RWPE2 (cell line): ENCODE results near the gene S1PR2.

Experiments
- ATAC-seq: fragments of 200-7000 bp; cut with Tn5 transposase; 3 replicates; pipeline ENCODE4 v1.9.1; 2021; ENCODE audit warnings: low read depth
- DNase-seq: peaks from one replicate; pipeline ENCODE4 v3.0.0-alpha.2; 2020; ENCODE audit warnings: low spot score
- H3K27ac ChIP-seq: fragments of 450-650 bp; 2 replicates; pipeline ENCODE4 v1.5.1; 2017; ENCODE audit warnings: mild to moderate bottlenecking; ENCODE audit not compliant: poor library complexity, severe bottlenecking
- H3K27me3 ChIP-seq: fragments of 250-450 bp; sonication (Bioruptor Pico); 2 replicates; pipeline ENCODE4 v1.5.1; 2021; ENCODE audit warnings: mild to moderate bottlenecking, moderate library complexity; ENCODE audit not compliant: insufficient read depth, poor library complexity, severe bottlenecking
- H3K36me3 ChIP-seq: fragments of 250-450 bp; sonication (Bioruptor Pico); 2 replicates; pipeline ENCODE4 v1.5.1; 2020; ENCODE audit warnings: low read depth, mild to moderate bottlenecking, moderate library complexity
- H3K4me1 ChIP-seq: fragments of 250-450 bp; sonication (Bioruptor Pico); 2 replicates; pipeline ENCODE4 v1.5.1; 2021; ENCODE audit warnings: mild to moderate bottlenecking, moderate library complexity; ENCODE audit not compliant: insufficient read depth, poor library complexity, severe bottlenecking
- H3K4me3 ChIP-seq: fragments of 250-450 bp; sonication (Bioruptor Pico); 2 replicates; pipeline ENCODE4 v1.5.1; 2021; ENCODE audit warnings: mild to moderate bottlenecking, moderate library complexity; ENCODE audit not compliant: severe bottlenecking
- H3K9me3 ChIP-seq: fragments of 250-450 bp; sonication (Bioruptor Pico); 2 replicates; pipeline ENCODE4 v1.5.1; 2021; ENCODE audit warnings: mild to moderate bottlenecking, moderate library complexity; ENCODE audit not compliant: severe bottlenecking
- TF ChIP-seq, protein P1 (sequence below): fragments of 450-650 bp; IDR thresholded peaks from one replicate; pipeline ENCODE4 v1.5.1; 2017; ENCODE audit warnings: mild to moderate bottlenecking, moderate library complexity; ENCODE audit not compliant: poor library complexity, severe bottlenecking

Gene S1PR2

DNA sequence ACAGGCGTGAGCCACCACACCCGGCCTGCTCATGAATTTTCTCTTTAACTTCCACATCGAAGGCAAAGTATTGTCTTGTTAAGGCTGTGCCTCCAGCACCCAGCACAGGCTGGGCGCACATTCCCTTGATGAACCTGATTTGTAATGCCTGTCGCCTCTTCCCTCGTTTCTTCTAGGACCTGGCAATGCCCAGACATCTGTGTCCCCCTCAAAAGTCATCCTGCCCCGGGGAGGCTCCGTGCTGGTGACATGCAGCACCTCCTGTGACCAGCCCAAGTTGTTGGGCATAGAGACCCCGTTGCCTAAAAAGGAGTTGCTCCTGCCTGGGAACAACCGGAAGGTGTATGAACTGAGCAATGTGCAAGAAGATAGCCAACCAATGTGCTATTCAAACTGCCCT, 43.5 kb upstream of the S1PR2 start:
- H3K4me1 ChIP-seq: no peaks in the 10 kb centered on the region
- no peaks in the 10 kb centered on the region for H3K36me3 ChIP-seq

DNA sequence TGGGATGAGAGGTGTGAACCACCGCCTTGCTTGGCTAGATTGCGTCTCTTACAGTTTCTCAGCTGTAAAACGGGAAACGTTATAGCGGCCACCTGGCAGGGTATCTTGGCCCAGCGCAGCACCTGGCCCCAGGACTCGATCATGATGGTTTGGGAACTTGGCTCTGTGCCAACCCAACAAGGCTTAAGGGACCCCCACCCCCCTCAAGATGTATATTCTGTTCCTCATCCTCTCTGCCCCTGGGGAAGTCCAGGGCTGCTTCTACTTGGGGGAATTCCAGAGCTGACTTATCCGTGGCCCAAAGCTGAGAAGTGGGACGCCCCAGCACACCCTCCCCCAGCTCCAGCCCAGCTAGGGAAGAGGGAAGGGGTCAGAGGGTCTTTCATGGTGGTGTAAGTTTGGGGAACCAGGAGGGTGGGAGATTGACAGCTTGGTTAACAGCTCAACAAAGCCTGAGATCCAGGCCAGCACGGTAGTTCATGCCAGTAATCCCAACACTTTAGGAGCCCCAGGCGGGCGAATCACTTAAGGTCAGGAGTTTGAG, 40.5 kb upstream of the S1PR2 start:
- H3K27ac ChIP-seq: no peak overlapping the region
- no peak overlapping the region for H3K4me3 ChIP-seq
- H3K27me3 ChIP-seq: peaks cover 11% of the 10 kb centered on the region
- no peak for DNase-seq
- H3K9me3 ChIP-seq: no peaks in the 10 kb centered on the region
- TF ChIP-seq, protein P1, sequence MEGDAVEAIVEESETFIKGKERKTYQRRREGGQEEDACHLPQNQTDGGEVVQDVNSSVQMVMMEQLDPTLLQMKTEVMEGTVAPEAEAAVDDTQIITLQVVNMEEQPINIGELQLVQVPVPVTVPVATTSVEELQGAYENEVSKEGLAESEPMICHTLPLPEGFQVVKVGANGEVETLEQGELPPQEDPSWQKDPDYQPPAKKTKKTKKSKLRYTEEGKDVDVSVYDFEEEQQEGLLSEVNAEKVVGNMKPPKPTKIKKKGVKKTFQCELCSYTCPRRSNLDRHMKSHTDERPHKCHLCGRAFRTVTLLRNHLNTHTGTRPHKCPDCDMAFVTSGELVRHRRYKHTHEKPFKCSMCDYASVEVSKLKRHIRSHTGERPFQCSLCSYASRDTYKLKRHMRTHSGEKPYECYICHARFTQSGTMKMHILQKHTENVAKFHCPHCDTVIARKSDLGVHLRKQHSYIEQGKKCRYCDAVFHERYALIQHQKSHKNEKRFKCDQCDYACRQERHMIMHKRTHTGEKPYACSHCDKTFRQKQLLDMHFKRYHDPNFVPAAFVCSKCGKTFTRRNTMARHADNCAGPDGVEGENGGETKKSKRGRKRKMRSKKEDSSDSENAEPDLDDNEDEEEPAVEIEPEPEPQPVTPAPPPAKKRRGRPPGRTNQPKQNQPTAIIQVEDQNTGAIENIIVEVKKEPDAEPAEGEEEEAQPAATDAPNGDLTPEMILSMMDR: no peak
- no peaks in the 10 kb centered on the region for H3K4me1 ChIP-seq
- H3K36me3 ChIP-seq: no peaks in the 10 kb centered on the region
- ATAC-seq: no peak

More for the DNA sequence above, 43.5 kb upstream of the S1PR2 start:
- Histone ChIP-seq H3K27ac (no peak overlapping the region), H3K9me3 (no peaks in the 10 kb centered on the region), H3K27me3 (peaks cover 11% of the 10 kb centered on the region), H3K4me3 (no peak overlapping the region)
- ATAC-seq (no peak), DNase-seq (no peak)
- TF ChIP-seq, protein P1: no peak

DNA sequence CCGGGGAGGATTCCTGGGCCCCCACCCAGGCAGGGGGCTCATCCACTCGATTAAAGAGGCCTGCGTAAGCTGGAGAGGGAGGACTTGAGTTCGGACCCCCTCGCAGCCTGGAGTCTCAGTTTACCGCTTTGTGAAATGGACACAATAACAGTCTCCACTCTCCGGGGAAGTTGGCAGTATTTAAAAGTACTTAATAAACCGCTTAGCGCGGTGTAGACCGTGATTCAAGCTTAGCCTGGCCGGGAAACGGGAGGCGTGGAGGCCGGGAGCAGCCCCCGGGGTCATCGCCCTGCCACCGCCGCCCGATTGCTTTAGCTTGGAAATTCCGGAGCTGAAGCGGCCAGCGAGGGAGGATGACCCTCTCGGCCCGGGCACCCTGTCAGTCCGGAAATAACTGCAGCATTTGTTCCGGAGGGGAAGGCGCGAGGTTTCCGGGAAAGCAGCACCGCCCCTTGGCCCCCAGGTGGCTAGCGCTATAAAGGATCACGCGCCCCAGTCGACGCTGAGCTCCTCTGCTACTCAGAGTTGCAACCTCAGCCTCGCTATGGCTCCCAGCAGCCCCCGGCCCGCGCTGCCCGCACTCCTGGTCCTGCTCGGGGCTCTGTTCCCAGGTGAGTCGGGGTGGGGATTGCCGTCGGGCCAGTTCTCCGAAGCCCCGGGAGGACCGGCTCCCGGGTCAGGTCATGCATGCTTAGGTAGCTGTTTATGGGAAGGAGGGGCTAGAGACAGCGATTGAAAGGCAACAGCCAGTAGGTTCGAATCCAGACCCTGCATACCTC, 39.7 kb upstream of the S1PR2 start, which contains the start of gene ICAM1:
TSS of gene ICAM1 (plus strand) at position 505 of the 779 bp plus-strand sequence. CDS start at position 545, 40 bp downstream.
- Histone ChIP-seq H3K27me3 (peaks cover 11% of the 10 kb centered on the region), H3K9me3 (no peaks in the 10 kb centered on the region), H3K27ac (no peak within 1 kb of the TSS), H3K36me3 (no peaks in the 10 kb centered on the region), H3K4me1 (no peaks in the 10 kb centered on the region), H3K4me3 (peak within 1 kb of the TSS; percentile 12)
- ATAC-seq: peak; percentile 42; the same call in 2 of the 3 replicates
- TF ChIP-seq, protein P1: no peak
- no peak for DNase-seq

DNA sequence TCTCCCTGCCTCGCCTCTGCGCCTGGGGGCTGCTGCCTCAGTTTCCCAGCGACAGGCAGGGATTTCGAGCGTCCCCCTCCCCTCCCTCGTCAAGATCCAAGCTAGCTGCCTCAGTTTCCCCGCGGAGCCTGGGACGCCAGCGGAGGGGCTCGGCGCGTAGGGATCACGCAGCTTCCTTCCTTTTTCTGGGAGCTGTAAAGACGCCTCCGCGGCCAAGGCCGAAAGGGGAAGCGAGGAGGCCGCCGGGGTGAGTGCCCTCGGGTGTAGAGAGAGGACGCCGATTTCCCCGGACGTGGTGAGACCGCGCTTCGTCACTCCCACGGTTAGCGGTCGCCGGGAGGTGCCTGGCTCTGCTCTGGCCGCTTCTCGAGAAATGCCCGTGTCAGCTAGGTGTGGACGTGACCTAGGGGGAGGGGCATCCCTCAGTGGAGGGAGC, 39.1 kb upstream of the S1PR2 start:
- peaks cover 11% of the 10 kb centered on the region for H3K27me3 ChIP-seq
- no peaks in the 10 kb centered on the region for H3K4me1 ChIP-seq
- H3K4me3 ChIP-seq: peak overlapping the region; percentile 12
- TF ChIP-seq, protein P1: no peak
- no peak for ATAC-seq
- H3K27ac ChIP-seq: no peak overlapping the region
- H3K36me3 ChIP-seq: no peaks in the 10 kb centered on the region
- DNase-seq: no peak
- H3K9me3 ChIP-seq: no peaks in the 10 kb centered on the region
